ENCODE measurements around the gene COL13A1. TPM values are rescaled to one million over a fixed set of nuclear protein-coding genes. Genes with fewer than 3 reads are reported as not detected.

The COL13A1 gene
- total and polyA plus RNA-seq, 2 experiments from 2014 or later: 5.2 to 8.6 TPM

- H2AFZ ChIP-seq: no peak overlapping the region
- H3K27ac ChIP-seq (ENCODE audit: low read depth): no peak overlapping the region
- H3K79me2 ChIP-seq (replicated peaks; ENCODE audit: insufficient read depth): no peaks in the 10 kb centered on the region
- ATAC-seq (no peak), DNase-seq (ENCODE audit: low spot score) (no peak)
- H3K9me3 Mint-ChIP-seq: no peaks in the 10 kb centered on the region; the same call in 2 of the 3 replicates
- H3K27me3 Mint-ChIP-seq (ENCODE audit: insufficient read depth, low read depth, poor library complexity): peaks cover 8% of the 10 kb centered on the region
- no peak overlapping the region for H3K4me2 ChIP-seq
- peaks cover 8% of the 10 kb centered on the region; the same call in 1 of the 2 replicates for H3K4me1 ChIP-seq (ENCODE audit: insufficient read depth)
- H3K9me2 ChIP-seq (ENCODE audit: insufficient read depth): peaks cover 7% of the 10 kb centered on the region; the same call in 1 of the 2 replicates
- no peaks in the 10 kb centered on the region for H3K27me3 ChIP-seq (ENCODE audit: insufficient read depth)
- H3F3A ChIP-seq (replicated peaks; ENCODE audit: low read depth): no peaks in the 10 kb centered on the region
- no peaks in the 10 kb centered on the region for H3K36me3 Mint-ChIP-seq (ENCODE audit: low read depth)
- H3K36me3 ChIP-seq (ENCODE audit: insufficient read depth): no peaks in the 10 kb centered on the region
- H3K4me3 Mint-ChIP-seq: no peak overlapping the region
- H3K4me1 Mint-ChIP-seq: peaks cover 17% of the 10 kb centered on the region
- no peak overlapping the region for H3K27ac Mint-ChIP-seq
- no peaks in the 10 kb centered on the region for H4K20me1 ChIP-seq (replicated peaks; ENCODE audit: insufficient read depth)
- H3K4me3 ChIP-seq: no peak overlapping the region
- TF ChIP-seq ETS1 (IDR thresholded peaks at IDR 0.05) (no peak), STAT1 (IDR thresholded peaks at IDR 0.05; ENCODE audit: unreplicated experiment) (no peak), EZH2phosphoT487 (IDR thresholded peaks at IDR 0.05; ENCODE audit: unreplicated experiment) (no peak), JUNB (IDR thresholded peaks at IDR 0.05; ENCODE audit: unreplicated experiment) (no peak), POLR2AphosphoS5 (IDR thresholded peaks at IDR 0.05; ENCODE audit: low read depth) (no peak), EZH2 (IDR thresholded peaks at IDR 0.05; ENCODE audit: low read depth, unreplicated experiment) (no peak), ZNF462 (CRISPR knock-in tag; IDR thresholded peaks at IDR 0.05) (no peak), ZNF114 (CRISPR knock-in tag; IDR thresholded peaks at IDR 0.05) (no peak)
These were observed 28.6 kb upstream of the COL13A1 start for GRCh38 chr10:69772933-69773704.
